ENCODE results near the gene OR5A1.
A peak's percentile ranks its signal among the peaks of the same experiment; 100 is the strongest.

The OR5A1 gene

GRCh38 chr11:59417023-59417422 lies 19.2 kb upstream of the OR5A1 start:
- TF ChIP-seq CTCF (IDR thresholded peaks at IDR 0.05) = no peak

- TF ChIP-seq CTCF (IDR thresholded peaks at IDR 0.05) = no peak
Measured at GRCh38 chr11:59418156-59418555, 18.1 kb upstream of the OR5A1 start.

DNA sequence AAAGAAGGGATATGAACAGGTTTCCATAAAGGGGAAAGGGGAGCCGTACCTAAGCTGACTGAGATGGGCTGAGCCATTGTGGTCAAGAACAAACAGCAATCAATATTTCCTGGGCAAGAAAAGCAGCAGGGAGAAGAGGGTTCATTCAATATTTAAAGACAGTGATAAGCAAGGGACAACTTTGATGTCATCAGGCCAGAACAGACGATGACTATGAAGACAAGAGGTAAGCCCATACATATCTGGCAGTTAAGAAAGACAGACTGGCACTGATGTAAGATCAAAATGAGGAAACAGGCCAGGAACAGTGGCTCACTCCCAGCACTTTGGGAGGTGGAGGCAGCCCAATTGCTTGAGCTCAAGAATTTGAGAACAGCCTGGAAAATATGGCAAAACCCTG lies 12.4 kb upstream of the OR5A1 start:
- no peak for TF ChIP-seq CTCF (IDR thresholded peaks at IDR 0.05)

DNA sequence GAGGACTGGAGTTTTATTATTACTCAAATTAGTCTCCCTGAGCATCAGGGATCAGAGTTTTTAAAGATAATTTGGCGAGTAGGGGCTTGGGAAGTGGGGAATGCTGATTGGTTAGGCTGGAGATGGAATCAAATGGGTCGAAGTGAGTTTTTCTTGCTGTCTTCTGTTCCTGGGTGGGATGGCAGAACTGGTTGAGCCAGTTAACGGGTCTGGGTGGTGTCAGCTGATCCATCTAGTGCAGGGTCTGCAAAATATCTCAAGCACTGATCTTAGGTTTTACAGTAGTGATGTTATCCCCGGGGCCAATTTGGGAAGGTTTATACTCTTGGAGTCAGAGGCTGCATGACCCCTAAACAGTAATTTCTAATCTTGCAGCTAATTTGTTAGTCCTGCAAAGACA lies 11.1 kb upstream of the OR5A1 start:
- TF ChIP-seq CTCF (IDR thresholded peaks at IDR 0.05) = no peak

- TF ChIP-seq CTCF (IDR thresholded peaks at IDR 0.05) = no peak
Measured at GRCh38 chr11:59426361-59427067, 9.8 kb upstream of the OR5A1 start, which contains the start of gene OR5A2. OR5A2 (minus strand) TSS chr11:59426413; CDS start chr11:59422953, 3,460 bp downstream.

GRCh38 chr11:59427068-59427382 lies 9.2 kb upstream of the OR5A1 start:
- TF ChIP-seq CTCF (IDR thresholded peaks at IDR 0.05) = no peak

- TF ChIP-seq CTCF (IDR thresholded peaks at IDR 0.05) = peak; percentile 87
Measured at GRCh38 chr11:59429924-59430516, 6.2 kb upstream of the OR5A1 start.
